ENCODE measurements around the gene SV2C. TPM values are rescaled to one million over a fixed set of nuclear protein-coding genes. Genes with fewer than 3 reads are reported as not detected.
"Not testable (repeated sequence)": the region's sequence is repeated elsewhere in the genome, so short reads cannot be mapped to it uniquely, and the experiment has no call there.

Gene SV2C
- total RNA-seq, 1 donor from 2014 or later: under 0.01 TPM

- Histone ChIP-seq H3K36me3 (ENCODE audit: control insufficient read depth in 3 of 3, insufficient read depth in 3 of 3, low read length in 3 of 3) (no peaks in the 10 kb centered on the region), H3K4me1 (ENCODE audit: control insufficient read depth in 3 of 3, insufficient read depth in 3 of 3, low read length in 3 of 3) (peaks cover 3 to 6% (median 4%) of the 10 kb centered on the region in 3 donors), H3K27me3 (ENCODE audit: control insufficient read depth in 3 of 3, insufficient read depth in 3 of 3, low read length in 3 of 3) (peaks cover 0 to 3% (median 0%) of the 10 kb centered on the region in 3 donors), H3K27ac (ENCODE audit: low read depth, low read length) (no peak overlapping the region), H3K9ac (ENCODE audit: low read depth in 1 of 3, low read length in 3 of 3) (no peak overlapping the region), H3K4me3 (ENCODE audit: low read length in 3 of 3) (no peak overlapping the region), H3K9me3 (ENCODE audit: control insufficient read depth in 3 of 3, low read length in 3 of 3) (no peaks in the 10 kb centered on the region)
Measured at GRCh38 chr5:76329346-76329745, 246.2 kb downstream of the SV2C start.

GRCh38 chr5:76331126-76331525 is 247.9 kb downstream of the SV2C start:
- Histone ChIP-seq H3K27ac (ENCODE audit: low read depth, low read length) (no peak overlapping the region), H3K9ac (ENCODE audit: low read depth in 1 of 3, low read length in 3 of 3) (no peak overlapping the region), H3K4me3 (ENCODE audit: low read length in 3 of 3) (no peak overlapping the region), H3K9me3 (ENCODE audit: control insufficient read depth in 3 of 3, low read length in 3 of 3) (no peaks in the 10 kb centered on the region), H3K36me3 (ENCODE audit: control insufficient read depth in 3 of 3, insufficient read depth in 3 of 3, low read length in 3 of 3) (no peaks in the 10 kb centered on the region), H3K27me3 (ENCODE audit: control insufficient read depth in 3 of 3, insufficient read depth in 3 of 3, low read length in 3 of 3) (peaks cover 0 to 3% (median 0%) of the 10 kb centered on the region in 3 donors), H3K4me1 (ENCODE audit: control insufficient read depth in 3 of 3, insufficient read depth in 3 of 3, low read length in 3 of 3) (peaks cover 3 to 6% (median 4%) of the 10 kb centered on the region in 3 donors)

- Histone ChIP-seq H3K27me3 (ENCODE audit: control insufficient read depth in 3 of 3, insufficient read depth in 3 of 3, low read length in 3 of 3) (no peaks in the 10 kb centered on the region), H3K9me3 (ENCODE audit: control insufficient read depth in 3 of 3, low read length in 3 of 3) (no peaks in the 10 kb centered on the region), H3K4me1 (ENCODE audit: control insufficient read depth in 3 of 3, insufficient read depth in 3 of 3, low read length in 3 of 3) (no peaks in the 10 kb centered on the region), H3K36me3 (ENCODE audit: control insufficient read depth in 3 of 3, insufficient read depth in 3 of 3, low read length in 3 of 3) (no peaks in the 10 kb centered on the region), H3K4me3 (ENCODE audit: low read length in 3 of 3) (no peak overlapping the region), H3K27ac (ENCODE audit: low read depth, low read length) (no peak overlapping the region), H3K9ac (ENCODE audit: low read depth in 1 of 3, low read length in 3 of 3) (no peak overlapping the region)
Measured at GRCh38 chr5:76332102-76332501, 248.9 kb downstream of the SV2C start.

GRCh38 chr5:76332611-76333205 is 249.5 kb downstream of the SV2C start:
- H3K27me3 ChIP-seq (ENCODE audit: control insufficient read depth in 3 of 3, insufficient read depth in 3 of 3, low read length in 3 of 3): no peaks in the 10 kb centered on the region
- no peak overlapping the region for H3K4me3 ChIP-seq (ENCODE audit: low read length in 3 of 3)
- H3K36me3 ChIP-seq (ENCODE audit: control insufficient read depth in 3 of 3, insufficient read depth in 3 of 3, low read length in 3 of 3): no peaks in the 10 kb centered on the region
- H3K9ac ChIP-seq (ENCODE audit: low read depth in 1 of 3, low read length in 3 of 3): no peak overlapping the region
- no peaks in the 10 kb centered on the region for H3K4me1 ChIP-seq (ENCODE audit: control insufficient read depth in 3 of 3, insufficient read depth in 3 of 3, low read length in 3 of 3)
- no peak overlapping the region for H3K27ac ChIP-seq (ENCODE audit: low read depth, low read length)
- H3K9me3 ChIP-seq (ENCODE audit: control insufficient read depth in 3 of 3, low read length in 3 of 3): no peaks in the 10 kb centered on the region

GRCh38 chr5:76333571-76333970 is 250.4 kb downstream of the SV2C start:
- no peaks in the 10 kb centered on the region for H3K4me1 ChIP-seq (ENCODE audit: control insufficient read depth in 3 of 3, insufficient read depth in 3 of 3, low read length in 3 of 3)
- no peak overlapping the region for H3K9ac ChIP-seq (ENCODE audit: low read depth in 1 of 3, low read length in 3 of 3)
- no peak overlapping the region for H3K4me3 ChIP-seq (ENCODE audit: low read length in 3 of 3)
- H3K36me3 ChIP-seq (ENCODE audit: control insufficient read depth in 3 of 3, insufficient read depth in 3 of 3, low read length in 3 of 3): no peaks in the 10 kb centered on the region
- H3K27me3 ChIP-seq (ENCODE audit: control insufficient read depth in 3 of 3, insufficient read depth in 3 of 3, low read length in 3 of 3): no peaks in the 10 kb centered on the region
- H3K9me3 ChIP-seq (ENCODE audit: control insufficient read depth in 3 of 3, low read length in 3 of 3): no peaks in the 10 kb centered on the region
- H3K27ac ChIP-seq (ENCODE audit: low read depth, low read length): no peak overlapping the region

GRCh38 chr5:76334574-76334973 is 251.4 kb downstream of the SV2C start:
- Histone ChIP-seq H3K27ac (ENCODE audit: low read depth, low read length) (no peak overlapping the region), H3K4me1 (ENCODE audit: control insufficient read depth in 3 of 3, insufficient read depth in 3 of 3, low read length in 3 of 3) (no peaks in the 10 kb centered on the region), H3K4me3 (ENCODE audit: low read length in 3 of 3) (no peak overlapping the region), H3K36me3 (ENCODE audit: control insufficient read depth in 3 of 3, insufficient read depth in 3 of 3, low read length in 3 of 3) (no peaks in the 10 kb centered on the region), H3K27me3 (ENCODE audit: control insufficient read depth in 3 of 3, insufficient read depth in 3 of 3, low read length in 3 of 3) (no peaks in the 10 kb centered on the region), H3K9me3 (ENCODE audit: control insufficient read depth in 3 of 3, low read length in 3 of 3) (no peaks in the 10 kb centered on the region), H3K9ac (ENCODE audit: low read depth in 1 of 3, low read length in 3 of 3) (no peak overlapping the region)

GRCh38 chr5:76335451-76335850 is 252.3 kb downstream of the SV2C start:
- H3K36me3 ChIP-seq (ENCODE audit: control insufficient read depth in 3 of 3, insufficient read depth in 3 of 3, low read length in 3 of 3); H3K9ac ChIP-seq (ENCODE audit: low read depth in 1 of 3, low read length in 3 of 3); H3K9me3 ChIP-seq (ENCODE audit: control insufficient read depth in 3 of 3, low read length in 3 of 3); H3K27ac ChIP-seq (ENCODE audit: low read depth, low read length); H3K4me1 ChIP-seq (ENCODE audit: control insufficient read depth in 3 of 3, insufficient read depth in 3 of 3, low read length in 3 of 3); H3K27me3 ChIP-seq (ENCODE audit: control insufficient read depth in 3 of 3, insufficient read depth in 3 of 3, low read length in 3 of 3); H3K4me3 ChIP-seq (ENCODE audit: low read length in 3 of 3): not testable (repeated sequence)

- not testable (repeated sequence) for H3K9ac ChIP-seq (ENCODE audit: low read depth in 1 of 3, low read length in 3 of 3); H3K36me3 ChIP-seq (ENCODE audit: control insufficient read depth in 3 of 3, insufficient read depth in 3 of 3, low read length in 3 of 3); H3K9me3 ChIP-seq (ENCODE audit: control insufficient read depth in 3 of 3, low read length in 3 of 3); H3K4me1 ChIP-seq (ENCODE audit: control insufficient read depth in 3 of 3, insufficient read depth in 3 of 3, low read length in 3 of 3); H3K27ac ChIP-seq (ENCODE audit: low read depth, low read length); H3K27me3 ChIP-seq (ENCODE audit: control insufficient read depth in 3 of 3, insufficient read depth in 3 of 3, low read length in 3 of 3); H3K4me3 ChIP-seq (ENCODE audit: low read length in 3 of 3)
Measured at GRCh38 chr5:76336253-76336809, 253.1 kb downstream of the SV2C start.

GRCh38 chr5:76337953-76338451 is 254.8 kb downstream of the SV2C start:
- no peak overlapping the region for H3K9ac ChIP-seq (ENCODE audit: low read depth in 1 of 3, low read length in 3 of 3)
- no peaks in the 10 kb centered on the region for H3K9me3 ChIP-seq (ENCODE audit: control insufficient read depth in 3 of 3, low read length in 3 of 3)
- no peak overlapping the region for H3K4me3 ChIP-seq (ENCODE audit: low read length in 3 of 3)
- H3K4me1 ChIP-seq (ENCODE audit: control insufficient read depth in 3 of 3, insufficient read depth in 3 of 3, low read length in 3 of 3): no peaks in the 10 kb centered on the region
- H3K36me3 ChIP-seq (ENCODE audit: control insufficient read depth in 3 of 3, insufficient read depth in 3 of 3, low read length in 3 of 3): no peaks in the 10 kb centered on the region
- H3K27ac ChIP-seq (ENCODE audit: low read depth, low read length): no peak overlapping the region
- no peaks in the 10 kb centered on the region for H3K27me3 ChIP-seq (ENCODE audit: control insufficient read depth in 3 of 3, insufficient read depth in 3 of 3, low read length in 3 of 3)

- Histone ChIP-seq H3K27me3 (ENCODE audit: control insufficient read depth in 3 of 3, insufficient read depth in 3 of 3, low read length in 3 of 3) (no peaks in the 10 kb centered on the region), H3K9ac (ENCODE audit: low read depth in 1 of 3, low read length in 3 of 3) (no peak overlapping the region), H3K9me3 (ENCODE audit: control insufficient read depth in 3 of 3, low read length in 3 of 3) (no peaks in the 10 kb centered on the region), H3K4me1 (ENCODE audit: control insufficient read depth in 3 of 3, insufficient read depth in 3 of 3, low read length in 3 of 3) (no peaks in the 10 kb centered on the region), H3K27ac (ENCODE audit: low read depth, low read length) (no peak overlapping the region), H3K4me3 (ENCODE audit: low read length in 3 of 3) (no peak overlapping the region), H3K36me3 (ENCODE audit: control insufficient read depth in 3 of 3, insufficient read depth in 3 of 3, low read length in 3 of 3) (no peaks in the 10 kb centered on the region)
Measured at GRCh38 chr5:76339919-76340318, 256.7 kb downstream of the SV2C start.
